ENCODE results near the gene CACNB1.

CACNB1 gene

GRCh38 chr17:39197380-39198185, at the start of gene CACNB1:
Gene CACNB1, minus strand, starts transcription at chr17:39197669. Its CDS starts 174 bp downstream, at chr17:39197495.
- peak; percentile 22 for DNase-seq (ENCODE audit: low read depth)

GRCh38 chr17:39246274-39246673, 48.8 kb upstream of the CACNB1 start:
- DNase-seq (ENCODE audit: low read depth) = no peak

DNA sequence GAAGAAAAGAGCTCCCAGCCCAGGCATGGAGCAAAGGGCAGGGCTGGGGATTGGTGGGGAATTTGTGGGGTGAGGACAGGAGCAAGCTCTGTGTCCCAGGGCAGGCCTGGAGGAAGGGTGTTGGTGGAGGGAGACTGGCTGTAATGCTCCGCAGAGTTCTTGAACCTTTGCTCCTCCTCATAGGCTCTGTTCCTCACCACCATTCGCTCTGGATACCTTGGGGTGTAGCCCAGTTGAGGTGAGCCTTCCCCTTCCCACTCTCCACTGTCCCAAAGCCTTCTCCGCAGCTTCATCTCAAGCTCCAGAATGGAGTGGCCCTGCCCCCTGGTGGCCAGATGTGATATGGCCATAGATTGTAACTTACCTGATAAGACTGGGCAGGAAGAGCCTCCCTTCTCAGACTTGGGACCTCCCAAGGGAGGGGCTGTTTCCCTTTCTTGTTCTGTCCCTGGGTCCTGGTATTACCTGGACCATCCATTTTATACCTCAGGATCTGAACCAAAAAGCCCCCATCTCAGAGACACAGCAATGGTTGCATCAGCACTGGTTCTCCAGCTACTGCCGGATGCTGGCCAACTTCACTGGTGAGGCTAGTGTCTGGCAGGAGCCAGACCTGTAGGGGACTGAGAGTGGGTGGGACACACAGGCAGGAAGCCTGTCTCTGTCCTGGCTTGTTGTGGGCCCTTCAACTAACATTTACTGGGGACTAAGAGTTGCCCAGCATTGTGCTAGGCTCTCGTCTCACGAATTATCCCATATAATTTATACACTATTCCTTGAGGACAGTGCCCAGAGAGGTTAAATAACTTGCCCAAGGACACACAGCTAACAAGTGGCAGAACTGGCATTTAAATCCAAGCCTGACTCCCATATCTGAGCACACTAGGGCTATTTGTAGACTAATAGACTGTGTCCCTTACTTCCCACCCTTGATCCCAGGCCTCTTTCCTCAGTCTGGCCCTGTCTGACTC, 47.4 kb upstream of the CACNB1 start:
- DNase-seq (ENCODE audit: low read depth) = peak; percentile 88

DNA sequence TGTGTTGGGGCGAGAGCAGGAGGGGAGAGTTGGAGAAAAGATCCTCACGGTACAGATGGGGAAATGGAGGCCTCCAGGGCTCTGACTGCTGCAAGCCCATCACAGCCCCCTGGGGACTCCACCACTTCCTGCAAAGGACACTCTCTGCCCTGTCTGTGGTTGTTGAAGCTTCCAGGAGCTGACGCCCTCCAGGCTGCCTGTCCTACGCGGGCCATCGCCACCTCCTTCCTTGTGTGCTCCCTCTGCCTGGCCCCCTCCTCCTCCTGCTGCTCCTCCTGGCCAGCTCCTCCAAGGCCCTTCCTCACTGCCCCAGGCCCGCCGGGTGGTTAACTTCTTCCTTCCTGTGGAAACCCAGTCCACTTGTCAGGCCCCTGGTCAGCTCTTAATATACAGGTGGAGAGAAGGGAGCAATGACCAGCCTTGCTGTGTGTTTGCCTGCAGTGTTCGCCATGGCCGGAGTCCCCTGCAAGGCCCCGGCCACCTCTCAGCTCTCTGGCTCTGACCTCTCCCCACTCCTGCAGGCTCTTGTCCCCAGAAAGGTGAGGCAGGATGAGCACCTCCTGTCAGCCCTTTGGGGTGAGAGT, 46.6 kb upstream of the CACNB1 start:
- DNase-seq (ENCODE audit: low read depth) = no peak

DNA sequence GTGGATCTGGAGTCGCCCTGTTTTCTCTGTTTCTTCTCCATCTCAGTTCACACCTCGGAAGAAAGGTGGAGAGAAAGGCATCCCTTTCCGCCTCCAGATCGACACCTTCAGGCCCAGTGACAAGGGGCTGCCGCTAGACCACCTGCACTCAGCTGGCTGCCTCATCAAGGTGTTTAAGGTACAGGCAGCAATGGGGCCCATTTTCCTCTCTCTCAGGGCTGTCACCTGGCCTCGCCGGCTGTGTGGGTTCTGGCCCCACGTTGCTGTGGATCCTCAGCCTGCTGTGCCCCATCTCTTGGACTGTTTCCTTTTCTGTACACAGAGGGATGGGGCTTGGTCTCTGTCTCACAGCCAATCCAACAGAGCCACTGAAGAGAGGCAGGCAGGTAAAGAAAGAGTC, 45.7 kb upstream of the CACNB1 start:
- no peak for DNase-seq (ENCODE audit: low read depth)

GRCh38 chr17:39240631-39241030, 43.2 kb upstream of the CACNB1 start:
- DNase-seq (ENCODE audit: low read depth) = no peak

GRCh38 chr17:39239640-39240314, 42.3 kb upstream of the CACNB1 start:
- peak; percentile 47 for DNase-seq (ENCODE audit: low read depth)

DNA sequence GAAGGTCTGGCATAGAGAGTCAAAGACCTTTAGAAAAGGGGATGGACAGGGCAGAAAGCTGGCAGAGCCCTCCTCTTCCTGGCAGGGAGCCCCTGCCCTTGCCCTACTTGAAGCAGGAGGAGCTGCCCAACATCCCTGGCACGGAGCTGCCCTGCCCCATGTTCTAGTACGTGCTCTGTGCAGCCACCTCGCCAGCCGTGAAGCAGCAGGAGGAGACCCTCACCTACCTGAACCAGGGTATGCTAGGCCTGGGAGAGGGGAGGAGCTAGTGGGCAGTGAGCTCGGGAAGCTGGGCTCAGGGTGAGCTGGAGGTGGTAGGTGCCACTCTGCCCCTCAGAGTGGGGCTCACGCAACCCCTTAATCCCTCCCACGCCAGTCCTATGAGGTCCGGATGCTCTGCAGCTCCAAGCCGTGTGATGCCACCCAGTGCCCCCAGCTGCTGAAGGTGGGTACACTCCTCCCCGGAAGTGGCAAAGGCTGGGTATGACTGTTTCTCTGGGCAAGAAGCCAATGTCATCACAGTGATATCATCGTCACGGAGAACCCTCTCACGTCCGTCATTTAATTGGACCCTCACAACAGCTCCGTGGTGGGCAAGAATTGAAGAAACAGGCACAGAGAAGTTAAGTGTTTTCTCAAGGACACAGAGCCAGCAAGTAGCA, 41.0 kb upstream of the CACNB1 start:
- peak; percentile 55 for DNase-seq (ENCODE audit: low read depth)

DNA sequence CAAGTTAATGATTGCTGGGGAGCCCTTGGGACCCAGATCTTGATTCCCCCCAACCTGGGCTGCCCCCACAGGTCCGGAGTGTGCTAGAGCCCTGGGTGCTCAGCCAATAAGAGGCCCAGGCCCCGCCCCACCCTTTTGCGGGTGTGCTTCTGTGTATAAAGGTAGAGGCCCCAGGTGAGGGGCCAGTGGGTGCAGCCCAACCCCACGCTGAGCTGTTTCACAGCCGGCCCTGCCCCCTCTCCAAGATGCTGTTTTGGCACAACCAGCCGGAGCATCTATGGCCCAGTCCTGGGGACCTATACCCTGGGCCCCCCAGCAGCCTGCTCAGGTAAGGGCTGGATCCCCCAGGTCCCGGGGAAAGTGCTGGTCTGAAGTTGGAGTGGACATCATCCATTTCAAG, 40.1 kb upstream of the CACNB1 start:
- no peak for DNase-seq (ENCODE audit: low read depth)

DNA sequence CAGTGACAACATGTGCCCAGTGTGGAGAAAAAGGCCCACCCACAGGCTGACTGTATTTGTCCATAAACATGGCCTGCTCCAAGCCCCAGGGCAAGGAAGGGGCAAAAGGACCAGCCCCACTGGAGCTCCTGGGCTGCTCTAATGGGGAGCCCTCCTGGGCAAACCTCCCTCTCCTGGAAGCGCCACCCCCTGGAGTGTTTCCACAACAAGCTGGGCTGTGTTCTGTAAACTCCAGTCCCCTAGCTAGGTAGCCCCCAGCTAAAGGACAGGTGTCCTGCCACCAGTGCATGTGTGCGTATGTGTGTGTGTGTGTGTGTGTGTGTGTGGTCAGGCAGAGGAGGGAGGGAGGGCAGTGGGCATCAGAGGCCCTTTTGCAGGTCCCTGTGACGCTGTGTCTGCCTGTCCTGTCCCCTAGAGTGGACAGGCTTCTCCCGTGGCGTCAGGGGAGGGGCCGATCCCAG, 39.5 kb upstream of the CACNB1 start:
- DNase-seq (ENCODE audit: low read depth) = no peak

- no peak for DNase-seq (ENCODE audit: low read depth)
Measured at GRCh38 chr17:39236450-39236927, 39.0 kb upstream of the CACNB1 start.

DNA sequence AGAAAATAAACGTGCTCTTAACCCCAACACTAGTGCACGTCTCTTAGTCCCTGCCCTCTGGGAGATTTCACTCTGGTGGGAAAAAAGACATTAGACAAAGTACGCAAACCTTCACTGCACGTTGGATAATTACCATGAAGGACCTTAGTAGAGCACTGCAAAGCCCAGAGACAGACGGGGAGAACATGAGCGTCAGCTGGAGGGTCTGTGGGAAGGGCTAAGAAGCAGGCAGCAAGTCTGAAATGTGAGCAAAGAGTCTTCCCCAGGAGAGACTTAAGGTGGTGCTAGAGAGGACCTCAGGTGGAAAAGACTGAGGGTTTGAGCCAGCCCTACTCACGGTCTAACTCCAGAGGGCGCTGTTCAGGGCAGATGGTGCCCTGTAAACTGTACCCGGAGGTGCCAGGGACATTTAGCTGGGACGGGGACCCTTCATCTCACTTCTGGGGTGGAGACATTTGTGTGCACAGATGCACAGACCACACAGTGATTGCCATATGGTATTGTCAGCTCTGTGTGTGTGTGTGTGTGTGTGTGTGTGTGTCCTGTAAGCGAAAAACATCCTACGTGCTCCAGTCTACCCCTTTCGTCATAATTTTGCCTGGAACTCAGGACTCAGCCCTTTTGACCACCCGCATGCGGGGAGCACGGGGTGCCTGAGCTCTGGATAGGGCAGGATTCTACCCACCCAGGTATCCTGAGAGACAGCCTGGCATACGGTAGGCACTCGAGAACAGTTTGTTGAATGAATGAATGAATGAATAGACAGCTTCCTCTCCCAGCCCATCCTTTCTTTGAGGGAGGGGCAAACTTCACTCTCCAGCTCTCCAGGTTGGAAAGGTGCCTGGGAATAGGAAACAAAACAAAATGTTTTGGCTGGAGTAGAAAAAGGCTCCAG, 38.3 kb upstream of the CACNB1 start:
- DNase-seq (ENCODE audit: low read depth) = no peak

- no peak for DNase-seq (ENCODE audit: low read depth)
Measured at GRCh38 chr17:39231591-39232551, 34.4 kb upstream of the CACNB1 start.

- DNase-seq (ENCODE audit: low read depth) = no peak
Measured at GRCh38 chr17:39231091-39231561, 33.7 kb upstream of the CACNB1 start.

DNA sequence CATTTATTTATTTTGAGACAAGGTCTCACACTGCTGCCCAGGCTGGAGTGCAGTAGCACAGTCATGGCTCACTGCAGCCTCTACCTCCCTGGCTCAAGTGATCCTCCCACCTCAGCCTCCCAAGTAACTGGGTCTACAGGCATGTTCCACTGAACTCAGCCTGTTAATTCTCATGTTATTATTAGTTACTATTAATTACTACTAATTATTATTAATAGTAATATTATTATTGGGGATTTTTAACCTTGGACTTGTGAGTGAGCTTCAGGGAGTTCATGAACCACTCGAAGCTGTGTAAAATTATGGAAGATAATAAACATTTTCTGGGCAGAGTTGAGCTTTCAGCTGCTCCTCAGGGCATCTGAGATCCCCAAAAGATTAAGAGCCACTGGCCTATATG, 32.9 kb upstream of the CACNB1 start:
- no peak for DNase-seq (ENCODE audit: low read depth)

DNA sequence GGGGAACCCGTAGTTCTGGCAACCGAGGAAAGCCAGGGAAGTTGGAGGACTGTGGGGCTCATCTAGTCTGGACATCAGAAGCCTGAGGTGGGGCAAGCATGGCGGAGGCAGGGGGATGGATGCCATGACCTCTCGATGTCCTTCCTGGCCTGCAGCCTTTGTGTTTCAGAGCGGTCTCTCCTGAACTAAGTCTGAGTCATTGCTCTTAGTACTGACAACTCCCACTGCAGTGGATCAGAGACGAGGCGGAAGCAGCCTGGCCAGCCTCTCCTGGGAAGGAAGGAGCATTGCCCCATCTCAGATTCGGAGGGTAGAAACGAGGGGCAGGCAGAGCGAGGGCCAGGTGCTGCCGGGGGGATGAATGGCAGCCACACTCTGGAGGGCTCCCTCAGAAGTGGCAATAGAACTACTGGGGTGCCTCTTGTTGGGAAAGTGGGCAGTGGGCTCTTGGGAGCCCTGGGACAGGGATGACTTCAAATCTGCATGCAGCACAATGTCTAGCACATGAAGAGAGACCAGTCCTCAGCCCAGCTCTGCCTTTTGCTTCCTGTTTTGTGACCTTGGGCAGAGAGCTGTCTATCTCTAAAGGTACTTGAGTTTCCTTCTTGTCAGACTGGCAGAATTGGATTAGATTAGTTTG, 31.9 kb upstream of the CACNB1 start:
- DNase-seq (ENCODE audit: low read depth) = no peak

GRCh38 chr17:39227364-39227919, 30.0 kb upstream of the CACNB1 start:
- no peak for DNase-seq (ENCODE audit: low read depth)
